ENCODE results near the gene DNM1. TPM values are rescaled to one million over a fixed set of nuclear protein-coding genes. Genes with fewer than 3 reads are reported as not detected.
A peak's percentile ranks its signal among the peaks of the same experiment; 100 is the strongest.

Gene DNM1
- total and polyA plus RNA-seq, 10 of the 15 experiments (the other 5 are each of a cell fraction or from before 2014, with no cell fraction given) = 0.06 to 0.67 (median 0.19) TPM; not detected in 3

- TF ChIP-seq NKRF (conservative IDR thresholded peaks at IDR 0.05) = no peak
Measured at GRCh38 chr9:128244091-128244836, 41.1 kb downstream of the DNM1 start (continued).

- Histone ChIP-seq H3K36me3 (ENCODE audit: control insufficient read depth in 2 of 2, insufficient read depth in 2 of 2, low read length in 1 of 2) (no peaks in the 10 kb centered on the region), H3K27me3 (replicated peaks in 1 of 2; ENCODE audit: control insufficient read depth in 2 of 2, insufficient read depth in 2 of 2, low read length in 1 of 2) (no peaks in the 10 kb centered on the region), H2AFZ (ENCODE audit: control insufficient read depth, low read depth, low read length) (no peak overlapping the region), H3K9me3 (replicated peaks; ENCODE audit: control insufficient read depth, insufficient read depth, low read length) (no peaks in the 10 kb centered on the region), H3K4me2 (ENCODE audit: control insufficient read depth, insufficient read depth) (no peak overlapping the region), H3K27ac (ENCODE audit: control insufficient read depth, insufficient read depth) (no peak overlapping the region), H3K4me3 (no peak overlapping the region), H3K79me2 (ENCODE audit: control insufficient read depth, insufficient read depth, low read length) (no peaks in the 10 kb centered on the region), H4K20me1 (ENCODE audit: control insufficient read depth, insufficient read depth) (no peaks in the 10 kb centered on the region), H3K4me1 (ENCODE audit: control insufficient read depth, insufficient read depth, low read length) (no peaks in the 10 kb centered on the region), H3K9ac (ENCODE audit: control insufficient read depth, insufficient read depth, low read length) (no peak overlapping the region)
- FAIRE-seq (no peak), DNase-seq (ENCODE audit: low read depth, low spot score) (no peak), ATAC-seq (peak; percentile 48)
- no peak for TF ChIP-seq SPI1 (IDR thresholded peaks at IDR 0.05; ENCODE audit: borderline replicate concordance, insufficient read depth, low read depth, low read length)
- TF ChIP-seq NFYA (IDR thresholded peaks at IDR 0.05; ENCODE audit: borderline replicate concordance, low read depth, low read length) = no peak
- no peak for TF ChIP-seq CHD2 (IDR thresholded peaks at IDR 0.05; ENCODE audit: borderline replicate concordance, low read depth, low read length)
- no peak for TF ChIP-seq STAT1 (conservative IDR thresholded peaks at IDR 0.05)
- no peak for TF ChIP-seq ZNF217 (IDR thresholded peaks at IDR 0.05)
- TF ChIP-seq PKNOX1 (IDR thresholded peaks at IDR 0.05) = no peak
- ChIA-PET SMC1A (ENCODE audit: uncharacterized antibody, unreplicated experiment) (no interaction called here), RAD21 (ENCODE audit: unreplicated experiment) (no interaction called here), CTCF (no interaction called here), POLR2A (no interaction called here)
- intact Hi-C loops (cut with micrococcal nuclease; ENCODE audit: unreplicated experiment) (no loop called here), in situ Hi-C loops (cut with MboI) (no loop called here)
- BruUV-seq (replicated peaks) = no TSS peak
- WGBS (ENCODE audit: insufficient coverage, insufficient replicate concordance, low lambda C conversion rate, missing lambda C conversion rate) = 3% methylated on average over 13 of the region's 18 CpGs
Measured at GRCh38 chr9:128244837-128245231, 41.7 kb downstream of the DNM1 start.
